HG03469 (cell line): ENCODE results near the gene ITGB7.

Experiments
- ATAC-seq: cut with Tn5 transposase; IDR thresholded peaks from one replicate; pipeline ENCODE4 v1.9.1; 2021; ENCODE audit warnings: mild to moderate bottlenecking, moderate library complexity, moderate number of reproducible peaks; ENCODE audit not compliant: unreplicated experiment

The ITGB7 gene

GRCh38 chr12:53159195-53159839 is 47.7 kb downstream of the ITGB7 start:
- no peak for ATAC-seq

- ATAC-seq = no peak
Observed at GRCh38 chr12:53152390-53152789, 54.7 kb downstream of the ITGB7 start.

GRCh38 chr12:53151039-53151438 is 56.0 kb downstream of the ITGB7 start:
- ATAC-seq = no peak

GRCh38 chr12:53147653-53148052 is 59.4 kb downstream of the ITGB7 start:
- no peak for ATAC-seq

- ATAC-seq = no peak
Observed at GRCh38 chr12:53147181-53147580, 59.9 kb downstream of the ITGB7 start.

- ATAC-seq = no peak
Observed at GRCh38 chr12:53145383-53146260, 61.4 kb downstream of the ITGB7 start.

- no peak for ATAC-seq
Observed at GRCh38 chr12:53143355-53143754, 63.7 kb downstream of the ITGB7 start.
